Esophagus squamous epithelium (tissue), 5 donors: ENCODE results near the gene WDPCP. TPM values are rescaled to one million over a fixed set of nuclear protein-coding genes. Genes with fewer than 3 reads are reported as not detected.

Source experiments
- DNase-seq: peaks from one replicate; lab custom pipeline; 2025; lab: John Stamatoyannopoulos, UW
- H3K27ac ChIP-seq, 4 donors: fragments of 200-600 bp; sonication (generic); one replicate each; pipeline ENCODE4 v1.5.1; 2016 to 2019; ENCODE audit warnings: mild to moderate bottlenecking in 1 of 4
- H3K27me3 ChIP-seq, 4 donors: fragments of 200-600 bp; sonication (generic); 1 replicate in 3 of 4; 2 replicates in 1 of 4; pipeline versions ENCODE4 v1.5.1 to v1.6.0; 2017 to 2021; ENCODE audit warnings: antibody characterized with exemption in 1 of 4
- H3K36me3 ChIP-seq, 3 donors: fragments of 200-600 bp; sonication (generic); one replicate each; pipeline ENCODE4 v1.5.1; 2016 to 2019
- H3K4me1 ChIP-seq, 3 donors: fragments of 200-600 bp; sonication (generic); one replicate each; pipeline ENCODE4 v1.5.1; 2017 to 2019
- H3K4me3 ChIP-seq, 4 donors: fragments of 200-600 bp; sonication (generic); 1 replicate in 3 of 4; 2 replicates in 1 of 4; pipeline ENCODE4 v1.5.1; 2016 to 2019; ENCODE audit warnings: mild to moderate bottlenecking in 2 of 4, moderate library complexity in 1 of 4
- H3K9me3 ChIP-seq, 3 donors: fragments of 200-600 bp; sonication (generic); one replicate each; pipeline ENCODE4 v1.5.1; 2016 to 2019
- CTCF ChIP-seq, 6 experiments: fragments of 450-650 bp in 4 of 6; fragments of 200-600 bp in 2 of 6; sonication (generic) in 2 of 6; IDR thresholded peaks; one replicate each; pipeline ENCODE4 v1.5.1; 2016 to 2019; ENCODE audit warnings: antibody characterized with exemption in 6 of 6, mild to moderate bottlenecking in 4 of 6, moderate library complexity in 4 of 6
- POLR2A ChIP-seq, 4 donors: fragments of 450-650 bp; IDR thresholded peaks; one replicate each; pipeline ENCODE4 v1.6.1; 2017; ENCODE audit warnings: antibody characterized with exemption in 4 of 4, mild to moderate bottlenecking in 4 of 4, moderate library complexity in 3 of 4
- WGBS, 2 donors: methylation state at CpG; one replicate each; pipeline ENCODE4 v1.1.5; 2018; 5-methylcytosine and 5-hydroxymethylcytosine counted together
- intact Hi-C: fragments of 100-400 bp; cut with DNase I; formaldehyde crosslinking; loops from one replicate; pipeline ENCODE4 v1.15.0; 2022
- total RNA-seq, 4 donors: library from RNA; depleted of rRNA; stranded (reverse); fragments of >200 nt; gene quantifications; one replicate each; pipeline ENCODE4 v1.1.0, GENCODE V29; 2016
- donor health status: DM: yes; HTN: yes; CAD: no.

The WDPCP gene
- total RNA-seq, 4 donors from 2014 or later: 3.0 to 9.7 (median 3.8) TPM

- Histone ChIP-seq H3K27me3 (no peaks in the 10 kb centered on the region), H3K36me3 (no peaks in the 10 kb centered on the region), H3K9me3 (peaks cover 0 to 24% (median 3%) of the 10 kb centered on the region in 3 donors), H3K4me3 (no peak overlapping the region), H3K4me1 (peaks cover 0 to 18% (median 0%) of the 10 kb centered on the region in 3 donors), H3K27ac (no peak overlapping the region)
- no peak for TF ChIP-seq POLR2A (IDR thresholded peaks at IDR 0.05)
- no peak for TF ChIP-seq CTCF (IDR thresholded peaks at IDR 0.05)
- 100% methylated on average over 2 of the region's 7 CpGs; no CpG with 5 or more reads in 1 of the 2 donors for WGBS, 2 donors
- intact Hi-C loops: no loop called here
- DNase-seq: no peak
These were observed 33.0 kb downstream of the WDPCP start for GRCh38 chr2:63555299-63555698.

DNA sequence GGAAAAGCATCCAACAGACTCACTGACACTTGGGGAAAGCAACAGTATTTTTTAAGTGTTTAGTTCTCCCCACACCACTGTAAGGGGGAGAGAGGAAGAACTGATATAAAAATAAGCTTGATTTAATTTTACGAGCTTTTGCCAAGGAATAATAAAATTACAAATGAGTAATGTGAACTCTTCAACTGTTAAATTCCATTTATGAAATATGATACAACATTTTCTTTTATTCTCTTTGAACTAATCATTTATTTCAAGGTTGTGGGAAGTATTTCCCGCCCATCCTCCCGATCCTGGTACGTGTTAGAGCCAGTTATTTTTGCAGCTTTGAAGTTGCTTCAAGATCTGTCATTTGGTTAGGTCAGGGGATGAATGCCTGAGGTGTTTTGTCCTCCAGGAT lies 35.2 kb downstream of the WDPCP start:
- 26 to 35% methylated on average over 4 of the region's 4 CpGs for WGBS, 2 donors
- H3K36me3 ChIP-seq: no peaks in the 10 kb centered on the region
- H3K9me3 ChIP-seq: peaks cover 0 to 1% (median 0%) of the 10 kb centered on the region in 3 donors
- DNase-seq: no peak
- no peak overlapping the region for H3K4me3 ChIP-seq
- no peaks in the 10 kb centered on the region for H3K27me3 ChIP-seq
- intact Hi-C loops: no loop called here
- no peak for TF ChIP-seq CTCF (IDR thresholded peaks at IDR 0.05)
- TF ChIP-seq POLR2A (IDR thresholded peaks at IDR 0.05): no peak
- H3K27ac ChIP-seq: no peak overlapping the region
- peaks cover 0 to 18% (median 0%) of the 10 kb centered on the region in 3 donors for H3K4me1 ChIP-seq

GRCh38 chr2:63545023-63545422 lies 43.3 kb downstream of the WDPCP start:
- H3K4me3 ChIP-seq: no peak overlapping the region
- DNase-seq: no peak
- no peak overlapping the region for H3K27ac ChIP-seq
- H3K4me1 ChIP-seq: no peaks in the 10 kb centered on the region
- H3K27me3 ChIP-seq: no peaks in the 10 kb centered on the region
- 71 to 83% methylated on average over 2 of the region's 2 CpGs for WGBS, 2 donors
- intact Hi-C loops: no loop called here
- no peaks in the 10 kb centered on the region for H3K36me3 ChIP-seq
- TF ChIP-seq CTCF (IDR thresholded peaks at IDR 0.05): no peak
- TF ChIP-seq POLR2A (IDR thresholded peaks at IDR 0.05): no peak
- no peaks in the 10 kb centered on the region for H3K9me3 ChIP-seq

GRCh38 chr2:63544017-63544627 lies 44.2 kb downstream of the WDPCP start:
- 89 to 96% methylated on average over 1 of the region's 1 CpG for WGBS, 2 donors
- H3K27ac ChIP-seq: no peak overlapping the region
- no peaks in the 10 kb centered on the region for H3K27me3 ChIP-seq
- TF ChIP-seq POLR2A (IDR thresholded peaks at IDR 0.05): no peak
- TF ChIP-seq CTCF (IDR thresholded peaks at IDR 0.05): peak in 4 of 6 experiments; percentile 26 to 51 (median 36)
- intact Hi-C loops: no loop called here
- no peak overlapping the region for H3K4me3 ChIP-seq
- no peak for DNase-seq
- H3K4me1 ChIP-seq: no peaks in the 10 kb centered on the region
- no peaks in the 10 kb centered on the region for H3K36me3 ChIP-seq
- no peaks in the 10 kb centered on the region for H3K9me3 ChIP-seq

GRCh38 chr2:63539416-63540162 lies 48.7 kb downstream of the WDPCP start:
- DNase-seq: no peak
- TF ChIP-seq CTCF (IDR thresholded peaks at IDR 0.05) (no peak), POLR2A (IDR thresholded peaks at IDR 0.05) (no peak)
- Histone ChIP-seq H3K27ac (no peak overlapping the region), H3K36me3 (no peaks in the 10 kb centered on the region), H3K4me3 (no peak overlapping the region), H3K4me1 (no peaks in the 10 kb centered on the region), H3K9me3 (no peaks in the 10 kb centered on the region), H3K27me3 (no peaks in the 10 kb centered on the region)
- 87 to 93% methylated on average over 6 of the region's 6 CpGs for WGBS, 2 donors
- intact Hi-C loops: no loop called here
